Subcutaneous abdominal adipose tissue (tissue), 5 donors: ENCODE measurements around the gene ZNF581.
A peak's percentile ranks its signal among the peaks of the same experiment; 100 is the strongest.

ENCODE experiments used
- H3K27ac ChIP-seq: one replicate; pipeline ENCODE4 v1.7.0; 2013; ENCODE audit warnings: low read depth, mild to moderate bottlenecking, inconsistent platforms, low read length, moderate library complexity
- H3K27me3 ChIP-seq, 5 donors: one replicate each; pipeline ENCODE4 v1.7.0; 2013; ENCODE audit warnings: low read length in 5 of 5, inconsistent platforms in 1 of 5; ENCODE audit not compliant: control insufficient read depth in 5 of 5, insufficient read depth in 4 of 5
- H3K36me3 ChIP-seq, 5 donors: one replicate each; pipeline ENCODE4 v1.7.0; 2013; ENCODE audit warnings: low read length in 5 of 5; ENCODE audit not compliant: control insufficient read depth in 5 of 5, insufficient read depth in 5 of 5
- H3K4me1 ChIP-seq, 5 donors: one replicate each; pipeline ENCODE4 v1.7.0; 2013; ENCODE audit warnings: low read length in 5 of 5, mild to moderate bottlenecking in 3 of 5, moderate library complexity in 1 of 5; ENCODE audit not compliant: control insufficient read depth in 5 of 5, insufficient read depth in 5 of 5
- H3K4me3 ChIP-seq, 5 donors: one replicate each; pipeline ENCODE4 v1.7.0; 2013; ENCODE audit warnings: low read length in 5 of 5, low read depth in 1 of 5
- H3K9ac ChIP-seq, 5 donors: one replicate each; pipeline ENCODE4 v1.7.0; 2013; ENCODE audit warnings: low read length in 5 of 5, mild to moderate bottlenecking in 4 of 5, moderate library complexity in 3 of 5
- H3K9me3 ChIP-seq, 5 donors: one replicate each; pipeline ENCODE4 v1.7.0; 2013; ENCODE audit warnings: low read length in 5 of 5; ENCODE audit not compliant: control insufficient read depth in 5 of 5
- donor health status: healthy.
- donor health status: healthy.
- donor health status: healthy.
- donor health status: healthy.
- donor health status: healthy.

ZNF581 gene

DNA sequence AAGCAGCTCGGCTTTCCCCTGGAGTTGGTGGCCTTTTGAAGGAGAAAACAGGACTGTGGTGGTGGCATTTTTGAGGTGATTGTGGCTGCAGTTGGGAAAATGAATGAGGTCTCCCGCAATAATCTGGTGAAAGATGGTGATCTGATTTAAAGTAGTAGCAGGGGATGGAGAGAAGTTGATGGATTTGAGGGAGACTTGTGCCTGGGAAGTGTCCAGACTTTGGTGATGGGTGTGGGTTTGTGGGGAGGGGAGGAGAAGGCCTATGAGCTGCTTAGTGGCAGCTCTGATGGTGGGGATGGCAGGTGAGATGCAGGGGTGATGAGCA, 27.6 kb downstream of the ZNF581 start:
- Histone ChIP-seq H3K27me3 (no peaks in the 10 kb centered on the region), H3K36me3 (peaks cover 0 to 58% (median 52%) of the 10 kb centered on the region in 5 donors), H3K4me1 (peaks cover 2 to 15% (median 12%) of the 10 kb centered on the region in 5 donors), H3K27ac (no peak overlapping the region), H3K9me3 (no peaks in the 10 kb centered on the region), H3K4me3 (no peak overlapping the region), H3K9ac (no peak overlapping the region)

DNA sequence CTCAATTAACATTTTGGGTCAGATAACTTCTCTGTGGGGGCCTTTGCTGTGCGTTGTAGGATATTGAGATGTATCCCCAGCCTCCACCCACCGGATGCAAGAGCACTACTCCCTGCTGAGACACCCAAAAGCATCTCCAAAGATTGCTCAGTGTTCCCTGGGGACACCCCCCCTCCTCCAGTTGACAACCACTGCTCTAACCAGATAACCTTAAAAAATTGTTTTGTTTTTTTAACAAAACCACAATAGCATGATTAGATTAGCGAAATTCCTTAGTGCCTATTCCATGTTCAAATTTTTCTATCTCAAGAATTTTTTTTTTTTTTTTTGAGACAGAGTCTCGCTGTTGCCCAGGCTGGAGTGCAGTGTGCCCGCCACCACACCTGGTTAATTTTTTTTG, 29.0 kb downstream of the ZNF581 start:
- Histone ChIP-seq H3K4me3 (no peak overlapping the region), H3K36me3 (peaks cover 0 to 44% (median 38%) of the 10 kb centered on the region in 5 donors), H3K9me3 (no peaks in the 10 kb centered on the region), H3K4me1 (peaks cover 9 to 29% (median 26%) of the 10 kb centered on the region in 5 donors), H3K27me3 (no peaks in the 10 kb centered on the region), H3K27ac (no peak overlapping the region), H3K9ac (no peak overlapping the region)

DNA sequence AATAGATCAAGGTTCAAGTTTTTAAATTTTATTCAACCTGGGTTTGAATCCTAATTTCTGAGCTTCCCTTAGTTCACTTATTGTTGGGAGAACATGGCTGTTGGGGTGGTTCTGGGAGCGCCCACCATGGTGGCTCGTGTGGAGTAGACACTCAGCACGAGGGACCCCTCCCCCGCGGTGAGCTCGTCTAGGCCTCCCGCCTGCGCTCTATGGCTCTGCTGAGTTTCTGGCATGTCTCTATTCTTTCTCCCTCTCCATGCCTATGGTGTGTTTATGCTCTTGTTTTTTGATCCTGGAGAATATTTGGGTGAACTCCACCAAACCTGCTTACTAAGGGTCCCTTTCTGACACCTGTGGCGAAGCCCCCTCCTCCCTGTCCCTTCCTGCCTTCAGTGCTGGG, 30.0 kb downstream of the ZNF581 start:
- H3K9ac ChIP-seq: no peak overlapping the region
- no peaks in the 10 kb centered on the region for H3K9me3 ChIP-seq
- peaks cover 0 to 38% (median 32%) of the 10 kb centered on the region in 5 donors for H3K36me3 ChIP-seq
- no peak overlapping the region for H3K4me3 ChIP-seq
- H3K4me1 ChIP-seq: peaks cover 11 to 39% (median 37%) of the 10 kb centered on the region in 5 donors
- no peak overlapping the region for H3K27ac ChIP-seq
- no peaks in the 10 kb centered on the region for H3K27me3 ChIP-seq

DNA sequence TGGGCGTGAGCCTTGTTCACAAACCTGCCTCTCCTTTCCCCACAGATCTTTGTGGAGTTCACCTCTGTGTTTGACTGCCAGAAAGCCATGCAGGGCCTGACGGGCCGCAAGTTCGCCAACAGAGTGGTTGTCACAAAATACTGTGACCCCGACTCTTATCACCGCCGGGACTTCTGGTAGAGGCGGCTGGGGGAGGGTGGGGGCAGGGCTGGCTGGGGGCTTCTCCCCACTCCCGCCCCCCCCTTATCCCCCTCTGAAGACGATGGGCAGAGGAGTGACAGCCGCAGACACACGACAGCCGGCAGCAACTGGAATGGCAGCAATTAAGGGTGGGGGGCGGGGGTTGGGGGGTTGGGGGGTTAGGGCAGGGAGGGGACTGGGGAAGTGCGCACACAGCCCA, 30.4 kb downstream of the ZNF581 start:
- H3K4me1 ChIP-seq: peaks cover 12 to 44% (median 41%) of the 10 kb centered on the region in 5 donors
- H3K36me3 ChIP-seq: peaks cover 0 to 38% (median 32%) of the 10 kb centered on the region in 5 donors
- H3K27me3 ChIP-seq: no peaks in the 10 kb centered on the region
- H3K9me3 ChIP-seq: no peaks in the 10 kb centered on the region
- no peak overlapping the region for H3K27ac ChIP-seq
- H3K9ac ChIP-seq: no peak overlapping the region
- no peak overlapping the region for H3K4me3 ChIP-seq

DNA sequence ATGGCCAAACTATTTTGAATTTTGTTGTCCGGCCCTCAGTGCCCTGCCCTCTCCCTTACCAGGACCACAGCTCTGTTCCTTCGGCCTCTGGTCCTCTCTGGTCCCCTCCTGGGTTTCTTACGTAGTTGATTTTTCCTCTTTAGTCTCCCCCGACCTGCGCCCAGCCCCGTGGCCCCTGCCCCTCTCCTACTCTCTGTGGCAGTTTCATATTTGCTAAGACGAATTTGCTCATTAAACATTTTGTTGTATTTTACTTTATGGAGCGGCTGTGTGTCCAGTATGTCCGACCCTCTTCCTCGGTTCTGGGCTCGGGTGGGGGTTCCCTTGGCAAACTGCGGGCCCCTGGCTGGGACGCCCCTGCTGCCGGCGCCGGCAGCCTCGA, 31.0 kb downstream of the ZNF581 start:
- Histone ChIP-seq H3K4me3 (peak overlapping the region in 4 of 5 donors; percentile 92 to 97 (median 94)), H3K9me3 (no peaks in the 10 kb centered on the region), H3K27ac (peak overlapping the region; percentile 86), H3K9ac (peak overlapping the region in 2 of 5 donors; percentile 40 to 65), H3K27me3 (no peaks in the 10 kb centered on the region), H3K4me1 (peaks cover 12 to 49% (median 46%) of the 10 kb centered on the region in 5 donors), H3K36me3 (peaks cover 0 to 38% (median 32%) of the 10 kb centered on the region in 5 donors)

GRCh38 chr19:55674841-55675660, 31.6 kb downstream of the ZNF581 start, which contains the start of gene EPN1:
TSS of gene EPN1 (plus strand) at chr19:55675226. CDS start at chr19:55678628, 3,402 bp downstream.
- Histone ChIP-seq H3K27ac (peak within 1 kb of the TSS; percentile 86), H3K9ac (peak within 1 kb of the TSS; percentile 98 to 99 (median 99)), H3K4me3 (peak within 1 kb of the TSS; percentile 92 to 97 (median 95)), H3K27me3 (no peaks in the 10 kb centered on the region), H3K9me3 (no peaks in the 10 kb centered on the region), H3K4me1 (peaks cover 12 to 55% (median 52%) of the 10 kb centered on the region in 5 donors), H3K36me3 (peaks cover 0 to 38% (median 32%) of the 10 kb centered on the region in 5 donors)

DNA sequence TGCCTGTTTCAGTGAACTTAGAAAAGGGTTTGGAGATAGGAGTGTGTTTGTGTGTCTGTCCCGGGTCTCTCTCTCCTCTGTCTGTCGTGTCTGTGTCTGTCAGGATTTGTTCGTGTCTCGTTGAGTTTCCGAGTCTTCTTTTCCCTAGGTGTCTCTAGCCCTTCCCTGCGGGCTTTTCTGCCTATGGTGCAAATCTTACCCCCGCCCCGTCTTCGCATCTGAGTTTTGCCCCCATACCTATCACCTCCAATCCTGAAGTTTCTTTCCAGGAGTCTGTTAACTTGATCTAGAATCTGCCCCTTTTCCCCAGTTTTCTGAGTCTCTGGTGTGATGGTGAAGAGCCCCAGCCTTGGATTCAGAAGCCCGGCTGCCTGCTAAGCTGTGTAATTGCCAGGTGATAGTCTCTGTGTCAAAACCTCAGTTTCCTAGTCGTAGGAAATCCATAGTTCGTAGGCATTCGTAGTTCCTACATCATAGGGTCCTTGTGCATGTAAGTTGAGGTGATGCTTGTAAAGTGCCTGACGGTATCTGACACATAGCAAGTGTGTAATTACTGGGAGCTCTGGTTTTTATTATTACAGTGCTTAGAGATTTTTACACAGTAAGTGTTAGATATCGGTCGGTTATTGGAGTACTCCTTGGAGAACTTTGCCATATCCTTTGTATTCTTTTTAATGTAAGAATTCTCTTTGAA, 32.4 kb downstream of the ZNF581 start:
- no peaks in the 10 kb centered on the region for H3K9me3 ChIP-seq
- H3K4me1 ChIP-seq: peaks cover 14 to 63% (median 57%) of the 10 kb centered on the region in 5 donors
- no peaks in the 10 kb centered on the region for H3K27me3 ChIP-seq
- peak overlapping the region; percentile 92 to 97 (median 95) for H3K4me3 ChIP-seq
- peak overlapping the region; percentile 86 for H3K27ac ChIP-seq
- H3K36me3 ChIP-seq: peaks cover 0 to 38% (median 32%) of the 10 kb centered on the region in 5 donors
- H3K9ac ChIP-seq: peak overlapping the region; percentile 98 to 99 (median 99)

DNA sequence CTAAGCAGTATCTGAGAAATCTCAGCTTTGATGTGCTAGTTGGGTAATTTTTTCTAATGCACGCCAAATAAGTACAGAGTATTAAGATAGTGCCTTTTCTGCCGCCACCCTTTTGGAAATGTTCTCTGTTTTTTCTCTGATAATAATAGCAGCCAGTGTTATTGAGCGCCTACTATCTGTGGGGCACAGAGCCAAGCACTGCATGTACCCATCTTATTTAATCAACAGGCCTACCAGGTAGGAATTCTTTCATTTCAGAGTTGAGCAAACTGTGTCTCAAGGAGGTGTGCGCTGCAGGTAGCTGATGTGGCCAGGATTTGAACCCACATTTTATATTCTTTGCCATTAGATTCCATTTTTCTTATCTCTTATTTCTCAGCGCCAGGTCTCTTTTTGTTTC, 32.9 kb downstream of the ZNF581 start:
- Histone ChIP-seq H3K4me1 (peaks cover 14 to 68% (median 62%) of the 10 kb centered on the region in 5 donors), H3K36me3 (peaks cover under 1 to 42% (median 34%) of the 10 kb centered on the region in 5 donors), H3K9me3 (no peaks in the 10 kb centered on the region), H3K4me3 (peak overlapping the region; percentile 92 to 97 (median 95)), H3K27ac (peak overlapping the region; percentile 86), H3K27me3 (no peaks in the 10 kb centered on the region), H3K9ac (peak overlapping the region; percentile 98 to 99 (median 99))

DNA sequence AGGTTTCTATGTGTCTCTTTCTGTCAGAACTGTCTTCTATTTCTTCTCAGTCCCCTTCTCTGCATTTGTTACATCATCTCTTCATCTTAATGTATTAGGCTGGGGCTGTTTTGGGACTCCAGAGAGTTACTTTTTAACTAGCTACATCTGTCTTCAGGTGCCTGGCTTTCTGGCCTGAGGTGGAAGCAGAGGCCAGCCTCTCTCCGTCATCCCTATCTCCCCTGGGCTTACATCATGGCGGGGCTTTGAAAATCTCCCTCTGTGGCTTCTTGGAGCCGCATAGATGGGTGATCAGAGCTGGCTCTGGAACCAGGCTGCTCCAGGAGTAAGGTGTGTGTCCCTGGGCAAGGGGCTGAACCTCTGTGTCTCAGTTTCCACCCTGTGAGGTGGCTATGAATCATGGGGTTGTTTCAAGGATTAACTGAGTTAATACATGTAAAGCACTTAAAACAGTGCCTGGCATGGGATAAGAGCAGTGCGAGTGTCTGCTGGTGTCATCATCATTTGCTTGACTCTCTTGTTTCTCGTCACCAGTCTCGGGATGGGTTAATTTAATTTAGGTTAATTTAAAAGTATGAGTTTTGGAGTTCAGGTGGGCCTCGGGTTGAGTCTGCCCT, 33.5 kb downstream of the ZNF581 start:
- peaks cover 2 to 45% (median 38%) of the 10 kb centered on the region in 5 donors for H3K36me3 ChIP-seq
- H3K27ac ChIP-seq: peak overlapping the region; percentile 51
- H3K9ac ChIP-seq: peak overlapping the region in 4 of 5 donors; percentile 98 to 99 (median 98)
- peaks cover 14 to 68% (median 62%) of the 10 kb centered on the region in 5 donors for H3K4me1 ChIP-seq
- no peaks in the 10 kb centered on the region for H3K9me3 ChIP-seq
- no peaks in the 10 kb centered on the region for H3K27me3 ChIP-seq
- peak overlapping the region in 4 of 5 donors; percentile 40 to 97 (median 94) for H3K4me3 ChIP-seq
